GM18867 (cell line): ENCODE data around the gene UCP2.
"Not testable (repeated sequence)": the region's sequence is repeated elsewhere in the genome, so short reads cannot be mapped to it uniquely, and the experiment has no call there.

Source experiments
- ATAC-seq: cut with Tn5 transposase; IDR thresholded peaks from one replicate; pipeline ENCODE4 v1.9.1; 2021; ENCODE audit warnings: mild to moderate bottlenecking, moderate library complexity; ENCODE audit not compliant: unreplicated experiment

The UCP2 gene

GRCh38 chr11:73996161-73996747 is 13.6 kb upstream of the UCP2 start:
- no peak for ATAC-seq

GRCh38 chr11:73995731-73996130 is 13.1 kb upstream of the UCP2 start:
- peak; percentile 63 for ATAC-seq

GRCh38 chr11:73995247-73995646 is 12.6 kb upstream of the UCP2 start:
- ATAC-seq = peak; percentile 48

GRCh38 chr11:73991471-73992006 is 8.9 kb upstream of the UCP2 start:
- ATAC-seq = no peak

- no peak for ATAC-seq
Measured at GRCh38 chr11:73990730-73991129, 8.1 kb upstream of the UCP2 start.

GRCh38 chr11:73989156-73989555 is 6.5 kb upstream of the UCP2 start:
- no peak for ATAC-seq

- ATAC-seq = no peak
Measured at GRCh38 chr11:73988227-73988626, 5.6 kb upstream of the UCP2 start.

GRCh38 chr11:73985661-73986060 is 3.0 kb upstream of the UCP2 start:
- ATAC-seq = not testable (repeated sequence)

GRCh38 chr11:73983741-73984538 is 1.3 kb upstream of the UCP2 start:
- no peak for ATAC-seq

- ATAC-seq = peak; percentile 74
Measured at GRCh38 chr11:73982990-73983740, 522 bp upstream of the UCP2 start.

GRCh38 chr11:73981051-73981805 is 1.4 kb downstream of the UCP2 start:
- ATAC-seq = no peak

GRCh38 chr11:73980001-73980961 is 2.4 kb downstream of the UCP2 start:
- peak; percentile 39 for ATAC-seq

GRCh38 chr11:73978576-73979086 is 4.0 kb downstream of the UCP2 start:
- ATAC-seq = no peak

GRCh38 chr11:73977856-73978519 is 4.7 kb downstream of the UCP2 start:
- no peak for ATAC-seq

GRCh38 chr11:73976451-73977151 is 6.0 kb downstream of the UCP2 start:
- ATAC-seq = no peak

- ATAC-seq = no peak
Measured at GRCh38 chr11:73975479-73975757, 7.2 kb downstream of the UCP2 start.

- ATAC-seq = no peak
Measured at GRCh38 chr11:73974604-73975478, 7.8 kb downstream of the UCP2 start.
